GM18907 (cell line): ENCODE data around the gene ARF4.
"Not testable (repeated sequence)": the region's sequence is repeated elsewhere in the genome, so short reads cannot be mapped to it uniquely, and the experiment has no call there.

Experiments used
- ATAC-seq: cut with Tn5 transposase; IDR thresholded peaks from one replicate; pipeline ENCODE4 v1.9.1; 2021; ENCODE audit warnings: mild to moderate bottlenecking, moderate library complexity; ENCODE audit not compliant: unreplicated experiment

Gene ARF4

GRCh38 chr3:57597127-57597923 lies at the start of gene ARF4:
TSS of gene ARF4 (minus strand) at chr3:57597344. CDS start at chr3:57597140, 204 bp downstream.
- ATAC-seq = peak; percentile 94

- ATAC-seq = no peak
These were observed 49.6 kb upstream of the ARF4 start for GRCh38 chr3:57646723-57647122.

- no peak for ATAC-seq
These were observed 47.6 kb upstream of the ARF4 start for GRCh38 chr3:57644740-57645139.

- ATAC-seq = no peak
These were observed 40.2 kb upstream of the ARF4 start for GRCh38 chr3:57637391-57637790.

DNA sequence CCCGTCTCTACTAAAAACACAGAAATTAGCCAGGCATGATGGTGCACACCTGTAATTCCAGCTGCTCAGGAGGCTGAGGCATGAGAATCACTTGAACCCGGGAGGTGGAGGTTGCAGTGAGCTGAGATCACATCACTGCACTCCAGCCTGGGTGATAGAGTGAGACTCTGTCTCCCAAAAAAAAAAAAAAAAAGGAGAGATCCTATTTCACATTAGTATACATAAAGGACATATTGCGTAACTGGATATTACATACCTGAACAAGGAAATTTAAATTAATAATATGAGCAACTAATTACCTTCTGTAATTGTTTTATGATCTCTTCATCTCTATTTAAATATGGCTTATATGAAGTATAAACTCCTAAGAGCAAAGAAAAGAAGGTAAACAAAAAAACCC lies 37.1 kb upstream of the ARF4 start:
- ATAC-seq = not testable (repeated sequence)

DNA sequence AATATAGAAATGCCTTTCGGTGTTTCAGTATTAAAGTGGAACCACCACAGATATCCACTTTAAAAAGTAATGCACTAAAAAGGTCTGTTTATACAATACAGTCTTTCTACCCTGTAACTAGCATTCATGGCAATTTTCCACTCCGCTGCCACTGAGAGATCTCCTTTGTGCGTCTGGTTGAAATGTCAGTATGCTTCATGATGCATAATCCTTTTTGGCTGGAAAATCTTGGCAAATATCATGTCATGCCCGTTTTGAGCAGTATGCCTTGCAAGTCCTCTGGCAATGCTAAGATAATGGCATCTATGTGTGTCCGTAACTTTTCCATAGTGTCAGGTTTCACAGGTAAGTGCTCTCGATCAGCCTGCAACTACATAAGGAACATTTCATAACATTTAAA lies 30.8 kb upstream of the ARF4 start:
- no peak for ATAC-seq

DNA sequence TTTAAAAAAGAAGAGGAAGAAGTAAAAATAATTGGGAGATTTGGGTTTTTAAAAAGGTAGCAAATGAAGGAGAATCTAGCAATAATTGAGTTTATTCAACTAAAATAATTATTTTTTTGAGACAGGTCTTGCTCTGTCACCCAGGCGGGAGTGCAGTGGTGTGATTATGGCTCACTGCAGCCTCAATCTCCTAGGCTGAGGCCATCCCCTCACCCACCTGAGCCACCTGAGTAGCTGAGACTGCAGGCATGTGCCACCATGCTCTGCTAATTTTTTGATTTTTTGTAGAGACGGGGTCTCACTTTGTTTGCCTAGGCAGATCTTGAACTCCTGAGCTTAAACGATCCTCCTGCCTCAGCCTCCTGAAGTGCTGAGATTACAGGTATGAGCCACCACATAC lies 27.7 kb upstream of the ARF4 start:
- no peak for ATAC-seq

DNA sequence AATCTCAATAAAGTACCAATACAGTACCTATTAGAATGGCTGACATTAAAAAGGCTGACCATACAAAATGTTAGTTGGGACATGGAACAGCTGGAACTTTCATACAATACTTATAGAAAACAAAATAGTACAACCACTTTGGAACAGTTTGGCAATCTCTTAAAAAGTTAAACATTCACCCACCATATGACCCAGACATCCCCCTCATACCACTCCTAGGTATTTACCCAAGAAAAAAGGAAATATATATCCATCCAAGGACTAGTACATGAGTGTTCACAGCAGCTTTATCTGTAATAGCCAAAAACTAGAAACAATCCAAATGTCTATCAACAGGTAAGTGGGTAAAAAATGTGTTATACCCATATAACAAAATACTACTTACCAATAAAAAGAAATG lies 25.2 kb upstream of the ARF4 start:
- ATAC-seq = no peak

GRCh38 chr3:57617739-57618138 lies 20.6 kb upstream of the ARF4 start:
- no peak for ATAC-seq

DNA sequence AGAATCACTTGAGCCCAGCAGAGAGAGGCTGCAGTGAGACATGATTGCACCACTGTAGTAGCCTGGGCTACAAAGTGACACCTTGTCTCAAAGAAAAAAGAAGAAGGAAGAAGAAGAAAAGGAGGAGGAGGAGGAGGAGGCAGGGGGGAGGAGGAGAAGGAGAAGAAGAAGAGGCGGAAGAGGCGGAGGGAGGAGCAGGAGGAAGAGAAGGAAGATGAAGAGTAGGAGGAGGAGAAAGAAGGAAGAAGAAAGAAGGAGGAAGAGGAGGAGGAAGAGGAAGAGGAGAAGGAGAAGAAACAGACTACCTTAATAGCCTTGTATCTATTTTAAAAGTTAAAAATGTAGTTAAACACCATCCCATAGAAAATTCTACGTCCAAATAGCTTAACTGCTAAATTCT lies 19.1 kb upstream of the ARF4 start:
- ATAC-seq = no peak

GRCh38 chr3:57611870-57612269 lies 14.7 kb upstream of the ARF4 start:
- ATAC-seq = not testable (repeated sequence)

DNA sequence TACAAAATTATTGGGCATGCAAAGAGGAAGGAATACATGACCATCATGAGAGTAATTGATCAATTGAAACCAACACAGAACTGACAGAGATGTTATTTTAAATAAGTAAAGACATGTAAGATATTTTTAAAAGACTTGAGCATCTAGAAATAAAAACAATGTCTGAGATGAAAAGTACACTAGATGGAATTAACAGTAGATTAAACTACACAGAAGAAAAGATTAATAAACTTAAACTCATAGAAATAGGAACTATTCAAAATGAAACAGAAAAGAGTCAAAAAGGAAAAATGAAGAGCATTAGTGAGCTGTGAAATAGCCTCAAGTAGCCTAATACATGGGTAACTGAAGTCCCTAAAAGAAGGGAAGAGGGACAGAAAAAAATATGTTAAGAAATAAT lies 8.5 kb upstream of the ARF4 start:
- no peak for ATAC-seq

GRCh38 chr3:57604971-57605370 lies 7.8 kb upstream of the ARF4 start:
- no peak for ATAC-seq

- ATAC-seq = no peak
These were observed 3.1 kb upstream of the ARF4 start for GRCh38 chr3:57600195-57600594.

- ATAC-seq = no peak
These were observed 1.7 kb upstream of the ARF4 start for GRCh38 chr3:57598765-57599360.

- ATAC-seq = no peak
These were observed 533 bp downstream of the ARF4 start for GRCh38 chr3:57596495-57597126.

GRCh38 chr3:57594576-57594975 lies 2.6 kb downstream of the ARF4 start:
- no peak for ATAC-seq

- ATAC-seq = no peak
These were observed 3.0 kb downstream of the ARF4 start for GRCh38 chr3:57594144-57594543.

DNA sequence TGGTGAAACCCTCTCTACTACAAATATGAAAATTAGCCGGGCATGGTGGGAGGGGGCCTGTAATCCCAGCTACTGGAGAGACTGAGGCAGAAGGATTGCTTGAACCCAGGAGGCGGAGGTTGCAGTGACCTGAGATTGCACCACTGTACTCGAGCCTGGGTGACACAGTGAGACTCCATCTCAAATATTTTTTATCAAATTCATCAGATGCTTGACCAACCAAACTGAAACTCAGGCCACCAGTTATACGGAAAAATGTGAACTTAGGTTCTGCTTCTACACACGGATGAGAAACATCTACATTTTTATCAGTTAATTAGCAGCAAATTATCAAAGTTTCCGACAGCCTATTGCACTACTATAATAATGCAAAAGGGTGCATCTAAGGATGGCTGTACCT lies 4.8 kb downstream of the ARF4 start:
- no peak for ATAC-seq

DNA sequence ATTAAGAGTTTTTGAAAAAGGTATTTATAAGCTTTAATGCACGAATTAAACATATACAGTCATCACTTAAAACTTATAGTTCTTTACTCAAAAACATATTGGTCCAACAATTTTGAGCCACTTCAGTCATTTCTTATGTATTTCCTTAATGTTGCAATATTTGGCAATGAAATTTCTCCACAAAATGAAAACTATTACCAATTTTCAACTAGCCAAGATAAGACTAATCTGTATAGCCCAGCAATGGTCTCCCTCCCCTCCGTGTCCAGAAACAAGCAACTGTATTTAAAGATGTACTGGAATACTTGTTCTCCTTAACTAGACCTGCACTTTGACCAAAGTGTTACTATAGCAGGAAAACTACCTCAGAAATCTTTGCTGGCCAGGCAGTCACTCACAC lies 9.2 kb downstream of the ARF4 start:
- no peak for ATAC-seq

DNA sequence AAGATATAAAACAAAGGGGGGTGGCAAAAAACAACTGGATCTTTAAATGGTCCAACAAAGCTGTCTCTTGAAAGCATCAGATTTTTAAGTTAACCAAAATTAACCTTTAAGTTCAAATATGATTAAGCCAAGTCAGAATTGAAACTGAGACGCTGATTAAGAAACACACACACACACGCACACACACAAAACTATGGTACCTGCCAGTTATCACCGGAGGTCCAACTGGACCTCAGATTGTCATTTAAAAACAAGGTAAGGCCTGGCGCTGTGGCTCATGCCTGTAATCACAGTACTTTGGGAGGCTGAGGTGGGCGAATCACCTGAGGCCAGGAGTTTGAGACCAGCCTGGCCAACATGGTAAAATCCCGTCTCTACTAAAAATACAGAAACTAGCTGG lies 10.4 kb downstream of the ARF4 start:
- no peak for ATAC-seq

GRCh38 chr3:57583544-57583943 lies 13.6 kb downstream of the ARF4 start:
- ATAC-seq = no peak
